ENCODE results near the gene DGKD.

Gene DGKD

DNA sequence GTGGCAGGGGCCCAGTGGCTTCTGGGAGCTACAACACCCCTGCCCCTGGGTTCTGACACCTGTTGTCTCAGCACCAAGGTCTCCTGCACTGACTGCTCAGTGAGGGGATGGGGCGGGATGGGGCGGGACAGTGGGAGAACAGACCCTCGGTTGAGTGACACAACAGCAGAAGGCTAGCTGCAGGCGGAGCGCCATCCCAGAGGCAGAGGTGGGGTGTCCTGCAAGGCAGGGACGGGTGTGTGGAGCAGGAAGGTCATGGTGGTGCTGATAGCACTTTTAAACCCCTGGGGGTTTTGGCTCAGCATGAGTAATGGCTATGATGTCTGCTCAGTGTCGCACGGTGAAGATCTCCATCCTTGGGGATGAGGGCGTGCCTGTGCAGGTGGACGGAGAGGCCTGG, 105.1 kb downstream of the DGKD start:
- DNase-seq (ENCODE audit: low read depth), result no peak

DNA sequence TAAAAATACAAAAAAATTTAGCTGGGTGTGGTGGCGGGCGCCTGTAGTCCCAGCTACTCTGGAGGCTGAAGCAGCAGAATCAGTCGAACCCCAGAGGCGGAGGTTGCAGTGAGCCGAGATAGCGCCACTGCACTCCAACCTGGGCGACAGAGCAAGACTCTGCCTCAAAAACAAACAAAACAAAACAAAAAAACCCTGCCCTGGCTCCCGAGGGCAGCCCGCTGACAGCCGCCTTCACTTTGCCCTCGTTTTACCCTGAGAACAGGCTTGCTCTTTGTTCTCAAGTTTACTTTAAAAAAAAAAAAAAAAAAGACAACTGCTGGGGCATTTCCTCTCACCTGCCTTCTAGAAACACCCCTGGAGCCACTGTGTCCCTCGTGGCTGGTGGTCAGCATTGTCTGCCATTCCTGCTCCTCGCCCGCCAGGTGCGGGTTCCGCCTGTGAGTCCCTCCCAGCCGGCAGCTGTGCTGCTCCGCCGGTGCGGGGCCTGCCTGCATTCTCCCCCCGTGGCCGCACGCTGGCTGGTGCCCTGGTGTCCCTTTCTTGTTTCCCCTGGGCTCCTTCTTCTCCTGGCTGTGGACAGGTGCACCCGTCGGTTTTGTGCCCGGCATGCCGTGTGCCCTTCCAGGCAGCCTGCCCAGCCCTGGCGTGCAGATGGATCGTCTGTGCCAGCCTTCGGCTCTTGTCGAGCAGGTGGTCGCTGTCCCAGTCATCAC, 106.6 kb downstream of the DGKD start:
- DNase-seq (ENCODE audit: low read depth), result no peak

DNA sequence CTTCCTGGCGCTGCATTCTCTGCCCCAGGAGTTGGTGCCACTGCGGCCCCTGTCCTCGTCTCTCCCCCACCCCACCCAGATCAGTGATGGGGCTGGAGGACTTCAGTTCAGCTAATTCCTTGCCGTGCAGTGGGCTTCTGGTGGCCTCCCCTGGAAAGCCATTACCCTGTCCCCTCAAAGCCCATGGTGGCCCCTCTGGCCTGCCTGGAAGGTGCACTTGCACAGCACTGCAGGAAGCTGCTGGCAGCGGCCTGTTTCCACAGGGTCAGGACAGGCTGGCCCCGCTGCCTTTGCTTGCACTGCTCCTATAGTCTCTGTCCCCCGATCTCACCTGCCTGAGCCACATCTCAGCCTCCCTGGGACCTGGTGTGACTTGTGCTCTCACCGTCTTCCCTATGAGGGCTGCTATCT, 107.2 kb downstream of the DGKD start:
- no peak for DNase-seq (ENCODE audit: low read depth)

DNA sequence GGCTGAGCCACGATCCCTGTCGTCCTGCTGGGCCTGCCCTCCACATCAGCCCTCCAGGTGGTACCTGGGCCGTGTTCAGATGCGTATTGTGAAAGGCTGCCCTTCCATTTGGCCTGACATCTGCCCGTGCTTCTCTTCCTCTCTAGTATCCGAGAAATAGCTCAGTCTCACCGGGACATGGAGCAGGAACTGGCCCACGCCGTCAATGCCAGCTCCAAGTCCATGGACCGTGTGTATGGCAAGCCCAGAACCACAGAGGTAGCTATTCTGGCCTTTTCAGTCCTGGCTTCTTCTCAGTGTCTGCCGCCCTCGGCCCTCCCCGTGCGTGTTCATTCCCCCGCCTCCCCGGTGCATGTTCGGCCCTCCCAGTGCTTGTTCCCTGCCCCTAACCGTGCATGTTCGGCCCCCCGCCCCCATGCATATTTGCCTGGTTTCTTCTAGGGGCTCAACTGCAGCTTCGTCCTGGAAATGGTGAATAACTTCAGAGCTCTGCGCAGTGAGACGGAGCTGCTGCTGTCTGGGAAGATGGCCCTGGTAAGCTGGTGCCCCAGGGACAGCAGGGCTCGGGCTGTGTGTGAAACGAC, 108.0 kb downstream of the DGKD start:
- no peak for DNase-seq (ENCODE audit: low read depth)

DNA sequence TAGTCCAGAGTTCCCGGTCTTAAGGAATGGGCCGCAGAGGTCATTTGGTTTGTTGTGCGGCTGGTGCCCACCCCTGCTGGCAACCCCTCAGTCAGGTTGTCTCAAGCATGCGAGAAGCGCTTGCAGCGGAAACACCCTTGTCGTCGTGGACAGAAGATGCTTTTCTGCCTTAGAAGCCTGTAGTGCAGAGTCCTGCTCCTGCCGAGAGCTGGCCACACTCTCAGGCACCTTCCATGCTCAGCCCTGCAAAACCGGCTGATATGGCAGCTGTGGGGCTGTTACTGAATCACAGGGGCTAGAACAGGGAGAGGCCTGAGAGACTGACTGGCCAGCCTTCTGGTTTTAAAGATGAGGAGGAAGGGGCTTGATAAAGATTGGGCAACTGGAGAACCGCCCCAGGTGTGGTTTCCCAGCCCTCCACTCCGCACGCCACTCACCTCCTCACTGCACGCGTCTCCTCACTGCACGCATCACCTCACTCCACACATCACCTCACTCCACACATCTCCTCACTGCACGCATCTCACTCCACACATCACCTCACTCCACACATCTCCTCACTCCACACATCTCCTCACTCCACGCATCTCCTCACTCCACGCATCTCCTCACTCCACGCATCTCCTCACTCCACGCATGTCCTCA, 108.7 kb downstream of the DGKD start:
- no peak for DNase-seq (ENCODE audit: low read depth)

DNA sequence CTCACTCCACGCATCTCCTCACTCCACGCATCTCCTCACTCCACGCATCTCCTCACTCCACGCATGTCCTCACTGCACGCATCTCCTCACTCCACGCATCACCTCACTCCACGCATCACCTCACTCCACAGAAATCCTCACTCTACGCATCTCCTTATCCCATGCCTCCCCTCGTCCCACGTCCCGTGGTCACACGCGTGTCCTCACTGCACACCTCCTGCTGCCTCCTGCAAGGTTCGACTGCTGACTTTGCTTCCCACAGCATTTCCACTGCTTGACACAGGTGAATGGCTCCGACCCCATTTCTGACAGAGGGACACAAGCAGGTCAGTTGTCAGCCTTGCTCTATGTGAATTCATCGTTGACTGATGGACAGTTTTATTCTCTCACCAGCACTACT, 109.3 kb downstream of the DGKD start:
- no peak for DNase-seq (ENCODE audit: low read depth)

DNA sequence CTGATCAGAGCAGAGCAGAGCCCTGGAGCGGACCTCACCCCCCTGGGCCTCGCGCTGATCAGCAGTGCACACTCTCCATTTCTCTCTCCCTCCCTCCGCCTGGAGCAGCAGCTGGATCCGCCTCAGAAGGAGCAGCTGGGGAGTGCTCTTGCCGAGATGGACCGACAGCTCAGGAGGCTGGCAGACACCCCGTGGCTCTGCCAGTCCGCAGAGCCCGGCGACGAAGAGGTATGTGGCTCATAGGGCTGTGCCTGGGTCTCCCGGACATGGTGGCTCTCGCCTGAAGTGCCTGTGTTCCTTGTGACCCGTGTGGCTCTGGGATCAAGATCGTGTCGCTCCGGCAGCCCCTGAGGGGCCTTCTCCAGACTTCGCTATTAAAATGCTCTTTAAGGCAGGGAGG, 109.8 kb downstream of the DGKD start:
- no peak for DNase-seq (ENCODE audit: low read depth)

DNA sequence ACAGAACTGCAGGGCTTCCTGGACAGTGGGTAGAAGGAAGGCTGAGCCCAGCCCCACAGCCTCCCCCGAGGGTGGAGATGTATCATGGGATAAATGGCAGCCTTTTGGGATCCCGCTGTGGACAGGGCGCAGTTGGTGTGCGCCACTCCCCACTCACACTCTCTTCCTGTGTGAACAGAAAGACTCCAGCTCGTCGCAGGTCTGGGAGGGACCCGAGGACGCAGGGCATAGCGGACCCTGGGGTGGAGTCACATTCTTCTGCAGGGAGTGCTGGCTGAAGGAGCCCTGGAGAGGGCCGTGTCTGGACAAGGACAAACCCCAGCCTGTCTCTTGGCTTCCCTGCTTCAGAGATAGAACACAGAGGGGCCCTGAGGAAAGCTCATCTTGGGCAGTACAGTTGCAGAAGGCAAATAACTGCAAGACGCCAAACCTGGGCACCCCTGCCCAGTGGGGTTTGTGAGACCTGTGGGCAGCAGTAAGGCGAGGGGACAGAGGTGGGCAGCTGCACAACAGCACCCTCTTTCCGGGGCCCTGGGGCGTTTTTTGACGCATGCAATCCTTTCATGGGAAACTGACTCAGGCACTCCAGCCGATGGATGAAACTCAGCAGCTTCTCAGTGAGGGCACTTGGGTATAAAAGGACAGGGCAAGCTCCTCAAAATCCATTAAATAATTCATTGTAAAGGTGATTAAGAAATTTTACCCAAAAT, 110.4 kb downstream of the DGKD start:
- no peak for DNase-seq (ENCODE audit: low read depth)

DNA sequence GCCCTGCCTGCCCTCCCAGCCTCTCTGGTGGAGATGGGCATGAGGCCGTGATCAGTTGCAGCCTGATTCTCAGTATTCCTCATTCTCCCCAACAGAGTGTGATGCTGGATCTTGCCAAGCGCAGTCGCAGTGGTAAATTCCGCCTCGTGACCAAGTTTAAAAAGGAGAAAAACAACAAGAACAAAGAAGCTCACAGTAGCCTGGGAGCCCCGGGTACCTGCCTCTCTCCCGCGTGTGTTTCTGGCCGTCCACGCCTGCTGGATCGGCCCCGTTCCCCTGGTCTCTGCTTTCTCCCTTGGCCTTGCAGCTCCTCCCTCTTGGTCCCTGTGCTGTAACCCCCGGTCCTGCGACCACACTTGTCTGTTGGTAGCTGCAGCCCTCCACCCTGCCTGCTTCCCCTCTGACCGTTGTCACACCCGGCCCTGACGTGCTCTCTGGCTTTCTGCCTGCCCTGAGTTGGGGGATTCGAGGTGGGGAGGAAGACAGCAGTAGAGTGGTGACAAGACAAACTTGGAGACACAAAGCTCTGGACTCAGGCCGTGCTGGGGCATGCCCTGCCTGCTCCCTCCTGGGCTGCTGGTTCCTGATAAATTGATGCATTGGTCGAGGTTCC, 112.8 kb downstream of the DGKD start:
- DNase-seq (ENCODE audit: low read depth), result no peak

DNA sequence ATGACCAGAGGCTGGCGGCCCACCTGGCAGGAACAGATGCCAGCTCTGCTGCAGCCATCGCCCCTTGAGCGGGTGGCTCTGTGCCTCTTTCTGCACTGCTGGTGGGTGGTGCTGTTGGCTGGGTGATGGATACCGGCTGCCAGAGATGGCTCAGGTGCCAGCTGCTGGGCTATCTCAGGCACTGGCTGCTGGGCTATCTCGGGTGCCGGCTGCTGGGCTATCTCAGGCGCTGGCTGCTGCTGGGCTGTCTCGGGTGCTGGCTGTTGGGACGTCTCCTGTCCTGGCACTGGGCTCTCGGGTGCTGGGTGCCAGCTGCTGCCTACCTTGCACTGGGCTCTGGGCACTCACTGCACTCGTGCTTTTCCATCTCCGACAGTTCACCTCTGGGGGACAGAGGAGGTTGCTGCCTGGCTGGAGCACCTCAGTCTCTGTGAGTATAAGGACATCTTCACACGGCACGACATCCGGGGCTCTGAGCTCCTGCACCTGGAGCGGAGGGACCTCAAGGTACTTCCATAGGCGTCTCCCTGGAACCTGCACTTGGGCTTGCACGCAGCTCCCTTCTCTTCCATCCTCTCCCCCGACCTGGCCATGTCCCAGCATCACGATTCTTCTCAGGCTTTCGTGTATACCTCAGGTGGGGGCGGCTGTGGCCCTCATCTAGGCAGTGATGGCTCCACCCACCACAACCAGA, 113.9 kb downstream of the DGKD start:
- no peak for DNase-seq (ENCODE audit: low read depth)

DNA sequence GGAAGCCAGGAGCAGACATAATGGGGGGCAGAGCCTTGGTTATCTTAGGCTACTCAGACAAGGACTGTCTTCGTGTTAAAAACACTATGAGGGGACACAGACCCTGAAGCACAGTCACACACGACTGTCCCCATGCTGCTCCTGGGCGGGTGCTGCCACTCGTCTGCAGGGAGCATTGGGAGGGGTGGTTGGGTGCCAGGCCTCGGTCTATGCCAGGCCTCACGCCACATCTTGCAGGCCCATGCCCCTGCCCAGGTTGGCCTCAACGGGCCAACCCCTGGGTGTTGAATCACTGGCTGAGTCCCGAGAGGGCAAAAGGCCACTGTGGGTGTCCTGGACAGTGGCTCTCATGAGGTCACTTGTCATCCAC, 114.4 kb downstream of the DGKD start:
- no peak for DNase-seq (ENCODE audit: low read depth)

DNA sequence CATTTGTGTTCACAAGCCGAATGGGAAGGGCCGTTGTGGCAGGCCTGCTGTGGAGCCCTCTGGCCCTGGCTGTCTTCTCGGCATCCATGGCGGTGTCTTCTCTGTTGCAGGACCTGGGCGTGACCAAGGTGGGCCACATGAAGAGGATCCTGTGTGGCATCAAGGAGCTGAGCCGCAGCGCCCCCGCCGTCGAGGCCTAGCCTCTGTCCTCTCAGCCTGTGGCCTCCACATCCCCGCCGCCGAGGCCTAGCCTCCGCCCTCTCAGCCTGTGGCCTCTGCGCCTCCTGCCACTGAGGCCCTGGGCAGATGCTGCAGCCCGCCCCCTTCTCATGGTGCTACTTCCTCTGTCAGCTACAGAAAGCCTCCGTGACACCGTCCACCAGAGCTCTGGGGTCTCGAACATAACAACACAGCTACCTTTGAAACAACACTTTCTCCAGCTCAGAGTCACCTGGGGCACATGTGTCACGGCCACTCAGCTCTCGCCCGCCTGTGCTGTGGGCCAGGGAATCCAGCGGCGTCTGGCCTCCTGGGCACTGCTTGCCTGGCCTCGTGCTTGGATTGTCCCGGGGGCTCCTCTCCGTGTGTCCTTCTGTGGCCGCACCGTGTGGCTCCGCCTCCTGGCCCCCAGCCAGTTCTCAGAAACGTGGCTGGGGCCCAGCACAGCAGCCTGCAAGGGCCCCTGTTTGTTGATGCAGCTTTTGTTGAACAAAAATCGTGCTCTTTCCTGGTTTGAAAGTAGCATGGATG, 115.1 kb downstream of the DGKD start:
- DNase-seq (ENCODE audit: low read depth), result no peak

DNA sequence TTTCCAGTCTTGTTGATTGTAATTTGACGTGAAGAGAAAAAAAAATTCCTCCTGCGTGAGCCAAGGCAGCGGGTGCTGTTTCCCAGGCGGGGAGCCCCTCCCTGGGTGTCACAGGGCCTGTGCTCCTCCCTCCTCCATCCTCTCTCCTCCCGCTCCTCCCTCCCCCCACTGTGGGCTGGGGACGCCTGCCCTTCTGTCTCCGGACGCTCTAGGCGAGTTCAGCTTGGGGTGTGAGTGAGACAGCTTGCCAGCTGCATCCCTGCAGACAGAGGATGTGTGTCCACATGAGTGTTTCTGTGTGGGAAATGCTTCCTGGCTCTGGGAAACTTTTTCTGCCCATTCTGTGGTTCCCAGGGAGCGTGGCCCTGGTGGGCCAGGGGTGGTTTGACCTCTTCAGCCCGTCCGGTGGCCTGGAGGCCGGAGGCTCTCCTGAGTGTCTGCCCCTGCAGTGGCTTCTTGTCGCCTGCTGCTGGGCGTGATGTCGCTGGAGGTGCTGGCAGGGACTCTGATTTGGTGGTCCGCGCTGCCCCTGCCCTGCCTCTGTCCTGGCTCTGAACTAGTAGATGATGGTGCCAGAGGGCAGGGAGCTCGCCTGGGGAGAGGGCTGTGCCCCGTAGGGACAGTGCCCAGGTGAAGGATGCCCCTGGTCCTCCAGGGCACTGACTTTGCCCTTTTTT, 115.9 kb downstream of the DGKD start:
- no peak for DNase-seq (ENCODE audit: low read depth)

DNA sequence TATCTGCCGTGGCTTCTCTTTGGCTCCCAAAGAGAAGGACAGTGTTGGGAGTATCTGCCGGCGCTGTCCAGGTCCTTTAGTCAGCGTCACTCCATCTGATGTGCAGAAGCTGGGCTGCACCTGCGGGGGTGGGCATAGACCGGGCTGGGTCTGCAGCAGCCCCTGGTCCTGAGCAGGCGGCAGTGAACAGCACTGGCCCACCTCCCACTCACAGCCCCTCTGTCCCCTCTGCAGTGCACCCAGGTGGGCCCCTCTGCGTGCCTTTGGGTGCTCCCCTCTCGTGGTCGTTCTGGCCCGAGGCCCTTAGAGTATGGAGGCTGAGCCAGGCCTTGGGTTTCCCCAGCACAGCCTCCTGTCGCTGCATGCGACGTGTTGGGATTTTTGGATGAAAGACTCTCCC, 116.5 kb downstream of the DGKD start:
- DNase-seq (ENCODE audit: low read depth), result no peak

DNA sequence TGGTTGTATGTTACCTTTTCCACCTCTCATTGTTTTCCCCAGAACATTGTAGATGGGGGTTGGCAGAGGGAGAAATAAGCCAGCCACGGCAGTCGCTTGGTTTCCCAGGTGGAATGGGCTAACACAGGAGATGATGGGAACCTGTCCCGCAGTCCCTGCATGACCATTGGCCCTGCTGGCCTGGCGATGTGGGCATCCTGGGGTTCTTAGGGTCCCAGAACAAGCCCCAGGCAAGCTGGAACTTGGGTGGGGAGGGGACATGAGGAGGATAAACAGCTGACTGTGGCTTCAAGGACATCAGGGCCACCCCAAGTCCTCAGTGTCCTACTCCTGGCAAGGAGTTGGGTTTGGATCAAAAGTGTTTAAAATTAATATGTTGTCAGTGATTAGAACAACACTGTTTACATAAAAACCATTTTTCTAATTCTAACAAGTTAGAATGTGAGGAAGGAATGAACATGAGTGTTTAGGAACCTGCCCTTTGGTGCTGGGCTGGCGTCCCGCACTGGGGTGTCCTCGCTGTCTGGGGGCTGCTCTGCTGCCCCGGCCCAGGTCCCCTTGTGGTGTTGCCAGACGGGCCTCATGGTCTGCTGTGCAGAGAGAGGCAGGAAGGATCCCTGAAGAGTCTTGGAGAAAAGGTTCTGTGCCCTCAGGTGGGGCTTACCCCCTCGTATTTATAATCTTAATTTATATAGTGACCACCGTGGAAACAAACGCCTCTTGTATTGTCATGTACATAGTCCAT, 117.2 kb downstream of the DGKD start:
- DNase-seq (ENCODE audit: low read depth), result no peak

DNA sequence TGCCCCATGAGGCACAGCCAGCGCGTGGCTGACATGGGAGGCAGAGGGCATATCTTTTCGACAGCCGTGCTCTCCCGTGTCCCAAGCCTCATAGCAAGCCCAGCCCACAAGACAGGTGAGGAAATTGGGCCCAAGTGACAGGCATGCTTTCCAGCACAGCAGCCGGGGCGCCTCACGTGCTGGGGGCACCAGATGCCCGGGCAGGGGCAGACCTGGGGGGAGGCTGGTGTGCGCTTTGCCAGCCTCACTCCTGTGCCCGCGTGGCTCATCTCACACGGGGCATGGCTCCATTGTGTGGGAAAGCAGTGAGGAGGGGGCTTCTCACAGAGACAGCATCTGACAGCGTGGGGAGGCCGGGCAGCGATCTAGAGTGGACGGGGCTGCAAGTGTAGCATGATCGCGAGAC, 119.1 kb downstream of the DGKD start:
- DNase-seq (ENCODE audit: low read depth), result no peak

DNA sequence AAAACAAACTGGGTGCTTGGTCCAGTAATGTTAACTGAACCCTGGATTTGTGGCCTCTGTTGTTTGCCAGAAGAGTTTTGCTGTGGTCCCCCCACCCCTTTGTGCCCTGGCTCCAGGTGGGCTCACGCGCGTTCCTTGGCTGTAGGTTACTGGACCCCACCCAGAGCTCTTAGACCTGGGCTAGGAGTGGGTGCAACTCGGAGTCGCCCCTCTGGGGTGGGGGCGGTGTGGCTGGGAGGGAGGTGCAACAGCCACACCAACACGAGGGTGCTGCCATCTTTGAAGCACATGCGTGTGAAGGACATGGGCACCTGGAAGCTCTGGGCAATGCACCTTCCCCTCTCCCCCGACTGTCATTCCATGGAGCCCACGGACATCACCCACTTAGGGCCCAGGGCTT, 119.6 kb downstream of the DGKD start:
- DNase-seq (ENCODE audit: low read depth), result no peak

DNA sequence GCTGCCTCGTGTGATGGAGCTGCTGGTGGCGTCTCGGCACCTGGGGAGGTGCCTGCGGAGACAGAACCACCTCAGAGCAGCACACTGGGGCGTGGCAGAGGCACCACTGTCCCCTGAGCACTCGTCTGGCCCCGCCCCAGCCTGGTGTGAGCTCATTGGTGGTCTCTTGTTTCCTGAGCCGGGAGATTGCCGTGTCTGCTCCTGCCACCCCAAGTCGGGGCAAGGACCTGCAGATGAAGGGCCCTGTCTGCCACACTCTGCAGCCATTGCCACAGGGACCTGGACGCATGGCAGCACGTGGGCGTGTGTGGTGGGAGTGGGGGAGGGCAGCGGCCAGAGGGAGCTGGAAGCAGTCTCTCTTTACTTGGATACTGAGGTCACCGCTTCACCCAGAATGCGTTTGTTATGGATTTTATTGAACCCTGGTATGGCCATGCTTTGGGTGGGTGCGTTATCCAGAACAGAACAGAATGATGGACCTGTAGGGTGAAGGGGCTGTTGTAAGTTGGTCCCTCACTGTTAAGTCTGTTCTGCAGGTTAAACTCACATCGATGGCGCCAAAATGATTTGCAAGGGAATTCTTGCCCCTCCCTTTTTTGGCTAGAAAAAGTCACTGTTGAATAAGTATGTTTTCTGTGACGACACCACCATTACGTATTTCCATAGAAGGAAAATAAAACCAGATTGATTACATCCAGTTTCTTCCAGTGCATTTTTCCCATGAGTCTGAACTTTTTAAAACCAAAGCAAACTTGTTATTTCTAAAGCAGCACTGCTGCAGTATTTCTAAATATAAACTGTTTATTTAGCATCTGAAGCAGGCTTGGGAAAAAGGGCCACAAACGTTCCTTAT, 120.2 kb downstream of the DGKD start:
- DNase-seq (ENCODE audit: low read depth), result no peak

DNA sequence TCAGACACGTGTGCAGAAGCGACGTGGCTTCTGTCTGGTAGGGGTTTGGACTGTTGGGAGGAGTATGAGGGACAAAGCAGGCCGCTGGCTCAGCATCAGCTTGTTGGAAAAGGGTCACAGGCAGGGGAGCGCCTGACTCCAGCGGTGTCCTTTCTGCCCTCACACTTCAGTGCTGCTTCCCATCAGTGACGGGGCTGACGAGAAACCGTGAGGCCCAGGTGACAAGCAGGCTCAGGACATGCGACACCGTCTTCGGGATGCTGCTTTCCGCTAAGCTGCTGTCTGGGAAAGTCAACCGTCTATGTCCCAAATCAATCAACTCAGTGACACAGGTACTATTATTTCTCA, 121.7 kb downstream of the DGKD start:
- no peak for DNase-seq (ENCODE audit: low read depth)
